HL-60 (cell line): ENCODE measurements around the gene ZIC5.

Experiments used
- CTCF ChIP-seq: IDR thresholded peaks from one replicate; pipeline ENCODE4 v1.5.1; 2011; ENCODE audit warnings: low read length, control low read depth, inconsistent platforms; ENCODE audit not compliant: insufficient read depth
- GABPA ChIP-seq: IDR thresholded peaks from 2 replicates; pipeline ENCODE4 v1.6.1; 2012; ENCODE audit warnings: low read depth
- POLR2AphosphoS5 ChIP-seq: IDR thresholded peaks from 2 replicates; pipeline ENCODE4 v1.6.1; 2012; ENCODE audit warnings: low read depth
- REST ChIP-seq: IDR thresholded peaks from 2 replicates; pipeline ENCODE4 v1.6.1; 2012; ENCODE audit warnings: low read depth; ENCODE audit not compliant: insufficient replicate concordance
- SPI1 ChIP-seq: IDR thresholded peaks from 2 replicates; pipeline ENCODE4 v1.6.1; 2012; ENCODE audit warnings: low read depth, mild to moderate bottlenecking, borderline replicate concordance

- TF ChIP-seq CTCF (no peak), POLR2AphosphoS5 (no peak), GABPA (no peak), REST (no peak), SPI1 (no peak)
These were observed 4.1 kb upstream of the ZIC5 start for GRCh38 chr13:99975626-99976025.
